ENCODE results near the gene ZNF366. TPM values are rescaled to one million over a fixed set of nuclear protein-coding genes. Genes with fewer than 3 reads are reported as not detected.

ZNF366 gene
- total RNA-seq, 2 experiments from 2014 or later: not detected

- Mint-ChIP-seq H3K27me3 (peaks cover 23% of the 10 kb centered on the region), H3K4me3 (no peak overlapping the region), H3K36me3 (no peaks in the 10 kb centered on the region), H3K9me3 (ENCODE audit: low read depth) (no peaks in the 10 kb centered on the region), H3K27ac (no peak overlapping the region), H3K4me1 (no peaks in the 10 kb centered on the region)
- ATAC-seq (no peak), DNase-seq (no peak)
- CTCF ChIA-PET: no interaction called here
These were observed 8.9 kb downstream of the ZNF366 start for GRCh38 chr5:72498284-72498683.

DNA sequence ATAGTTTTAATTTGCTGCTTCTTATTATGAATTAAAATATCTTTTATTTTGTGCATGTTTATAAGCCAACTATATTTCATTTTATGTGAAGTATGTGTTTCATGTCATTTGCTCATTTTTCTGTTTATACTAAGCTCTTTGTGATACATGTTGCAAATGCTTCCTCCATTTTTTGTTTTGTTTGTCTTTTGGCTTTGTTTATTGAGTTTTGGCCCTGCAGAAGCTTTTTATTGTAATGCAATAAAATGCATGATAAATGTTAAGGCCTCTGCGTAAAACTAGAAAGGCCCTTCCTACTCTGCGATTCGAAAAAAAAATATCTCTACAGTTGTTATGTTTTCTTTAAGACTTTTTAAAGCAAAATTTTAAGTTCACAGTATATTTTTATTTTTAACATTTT, 9.4 kb downstream of the ZNF366 start:
- ATAC-seq (no peak), DNase-seq (no peak)
- Mint-ChIP-seq H3K27ac (no peak overlapping the region), H3K9me3 (ENCODE audit: low read depth) (no peaks in the 10 kb centered on the region), H3K27me3 (peaks cover 21% of the 10 kb centered on the region), H3K4me3 (no peak overlapping the region), H3K36me3 (no peaks in the 10 kb centered on the region), H3K4me1 (no peaks in the 10 kb centered on the region)
- CTCF ChIA-PET: no interaction called here

DNA sequence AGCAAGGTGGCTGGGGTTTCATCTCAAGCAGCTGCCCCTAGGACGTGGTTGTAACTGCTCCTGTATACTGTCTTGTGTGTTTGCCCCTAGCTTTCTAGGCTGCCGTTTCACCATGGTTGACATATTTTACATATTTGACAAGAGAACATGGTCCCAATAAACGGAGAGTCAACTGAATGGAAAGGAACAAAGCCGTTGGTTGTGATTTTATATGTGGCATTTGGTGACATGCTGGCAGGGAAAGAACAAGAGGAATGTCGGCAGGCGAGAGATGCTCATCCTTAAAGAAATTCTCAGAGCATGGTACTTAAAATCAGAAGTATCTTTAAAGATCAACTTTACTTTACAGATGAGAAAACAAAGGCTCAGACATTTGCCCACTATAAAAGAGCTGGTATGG, 11.8 kb downstream of the ZNF366 start:
- Mint-ChIP-seq H3K4me1 (no peaks in the 10 kb centered on the region), H3K36me3 (no peaks in the 10 kb centered on the region)
- CTCF ChIA-PET: no interaction called here

DNA sequence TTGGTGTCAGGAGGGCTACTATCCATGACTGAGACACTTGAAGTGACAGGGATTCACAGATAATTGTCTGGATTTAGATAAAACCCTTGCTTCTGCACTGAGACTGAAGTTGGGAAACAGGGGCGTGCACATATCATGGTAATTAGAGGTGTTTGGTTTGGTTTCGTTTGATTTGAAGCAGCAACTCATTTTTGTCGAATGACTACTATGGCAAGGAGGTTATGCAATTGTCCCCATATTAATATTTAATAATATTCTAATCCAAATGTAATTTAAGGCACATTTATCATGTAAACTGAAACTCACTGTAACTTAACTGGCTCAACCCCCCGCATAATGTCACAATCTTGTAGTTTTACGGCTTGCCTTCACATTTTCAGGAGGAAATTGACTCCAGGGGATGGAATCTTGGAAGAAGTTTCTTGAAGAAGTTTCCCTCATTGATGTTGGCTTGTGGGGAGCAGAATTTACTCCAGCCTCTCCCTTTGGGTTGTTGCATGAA, 12.5 kb downstream of the ZNF366 start:
- no peak for ATAC-seq
- Mint-ChIP-seq H3K36me3 (no peaks in the 10 kb centered on the region), H3K4me3 (no peak overlapping the region), H3K27me3 (peaks cover 19% of the 10 kb centered on the region), H3K4me1 (no peaks in the 10 kb centered on the region), H3K9me3 (ENCODE audit: low read depth) (no peaks in the 10 kb centered on the region), H3K27ac (no peak overlapping the region)
- CTCF ChIA-PET: no interaction called here
- DNase-seq: no peak

More for the DNA sequence above, 11.8 kb downstream of the ZNF366 start:
- Mint-ChIP-seq H3K27me3 (peaks cover 20% of the 10 kb centered on the region), H3K9me3 (ENCODE audit: low read depth) (no peaks in the 10 kb centered on the region), H3K27ac (no peak overlapping the region), H3K4me3 (no peak overlapping the region)
- DNase-seq (no peak), ATAC-seq (no peak)

- ATAC-seq (no peak), DNase-seq (no peak)
- Mint-ChIP-seq H3K27ac (no peak overlapping the region), H3K4me1 (no peaks in the 10 kb centered on the region), H3K36me3 (no peaks in the 10 kb centered on the region), H3K27me3 (peaks cover 19% of the 10 kb centered on the region), H3K9me3 (ENCODE audit: low read depth) (no peaks in the 10 kb centered on the region), H3K4me3 (no peak overlapping the region)
- CTCF ChIA-PET: no interaction called here
These were observed 17.7 kb downstream of the ZNF366 start for GRCh38 chr5:72489536-72489935.

DNA sequence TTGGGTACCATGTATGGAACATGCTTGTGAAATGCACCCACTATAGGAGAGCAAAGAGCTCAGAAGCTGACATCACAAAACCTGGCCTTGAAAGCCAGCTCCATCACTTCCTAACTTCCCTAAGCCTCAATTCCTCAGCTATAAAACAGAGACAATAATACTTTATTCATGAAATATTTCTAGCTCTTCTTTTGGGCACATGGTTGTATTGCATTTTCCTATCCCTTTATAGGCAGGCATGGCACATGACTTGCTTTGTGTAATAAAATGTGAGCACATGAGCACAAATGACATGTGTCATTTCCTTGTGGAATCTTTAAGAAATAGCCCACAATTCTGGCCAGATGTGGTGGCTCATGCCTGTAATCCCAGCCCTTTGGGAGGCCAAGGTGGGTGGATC, 18.5 kb downstream of the ZNF366 start:
- Mint-ChIP-seq H3K27ac (no peak overlapping the region), H3K4me3 (no peak overlapping the region), H3K36me3 (no peaks in the 10 kb centered on the region), H3K27me3 (peaks cover 16% of the 10 kb centered on the region), H3K9me3 (ENCODE audit: low read depth) (no peaks in the 10 kb centered on the region), H3K4me1 (no peaks in the 10 kb centered on the region)
- CTCF ChIA-PET: no interaction called here
- no peak for DNase-seq
- ATAC-seq: no peak

DNA sequence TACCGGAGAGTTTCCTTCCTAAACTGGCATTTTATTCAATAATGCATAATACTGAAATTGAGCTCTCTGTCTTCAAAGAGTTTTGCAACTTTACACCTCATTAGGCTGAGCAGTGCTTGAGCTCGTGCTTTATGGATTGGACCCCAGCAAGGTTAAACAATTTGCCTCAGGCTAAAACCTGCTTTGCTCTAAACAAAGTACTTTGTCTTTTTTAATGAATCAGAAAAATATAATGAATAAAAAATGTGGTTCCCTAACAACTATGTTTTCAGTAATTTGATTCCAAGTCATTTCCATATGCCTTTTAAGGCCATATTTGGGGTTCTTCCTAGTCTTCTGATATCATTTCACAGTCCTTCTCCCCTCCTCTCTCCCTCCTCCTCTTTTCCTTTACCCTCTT, 20.0 kb downstream of the ZNF366 start:
- H3K27me3 Mint-ChIP-seq: peaks cover 16% of the 10 kb centered on the region
- H3K27ac Mint-ChIP-seq: no peak overlapping the region
- no peak for ATAC-seq
- no peaks in the 10 kb centered on the region for H3K4me1 Mint-ChIP-seq
- DNase-seq: no peak
- CTCF ChIA-PET: no interaction called here
- no peaks in the 10 kb centered on the region for H3K9me3 Mint-ChIP-seq (ENCODE audit: low read depth)
- H3K4me3 Mint-ChIP-seq: no peak overlapping the region
- no peaks in the 10 kb centered on the region for H3K36me3 Mint-ChIP-seq

GRCh38 chr5:72486371-72486770, 20.8 kb downstream of the ZNF366 start:
- no peak overlapping the region for H3K4me3 Mint-ChIP-seq
- DNase-seq (no peak), ATAC-seq (no peak)
- peaks cover 19% of the 10 kb centered on the region for H3K27me3 Mint-ChIP-seq
- no peaks in the 10 kb centered on the region for H3K9me3 Mint-ChIP-seq (ENCODE audit: low read depth)
- no peaks in the 10 kb centered on the region for H3K36me3 Mint-ChIP-seq
- H3K27ac Mint-ChIP-seq: no peak overlapping the region
- H3K4me1 Mint-ChIP-seq: no peaks in the 10 kb centered on the region
- CTCF ChIA-PET: no interaction called here

GRCh38 chr5:72485430-72485974, 21.7 kb downstream of the ZNF366 start:
- ATAC-seq: no peak
- Mint-ChIP-seq H3K27ac (no peak overlapping the region), H3K4me3 (no peak overlapping the region), H3K36me3 (no peaks in the 10 kb centered on the region), H3K4me1 (no peaks in the 10 kb centered on the region), H3K27me3 (peaks cover 23% of the 10 kb centered on the region), H3K9me3 (ENCODE audit: low read depth) (no peaks in the 10 kb centered on the region)
- CTCF ChIA-PET: no interaction called here
- DNase-seq: no peak

DNA sequence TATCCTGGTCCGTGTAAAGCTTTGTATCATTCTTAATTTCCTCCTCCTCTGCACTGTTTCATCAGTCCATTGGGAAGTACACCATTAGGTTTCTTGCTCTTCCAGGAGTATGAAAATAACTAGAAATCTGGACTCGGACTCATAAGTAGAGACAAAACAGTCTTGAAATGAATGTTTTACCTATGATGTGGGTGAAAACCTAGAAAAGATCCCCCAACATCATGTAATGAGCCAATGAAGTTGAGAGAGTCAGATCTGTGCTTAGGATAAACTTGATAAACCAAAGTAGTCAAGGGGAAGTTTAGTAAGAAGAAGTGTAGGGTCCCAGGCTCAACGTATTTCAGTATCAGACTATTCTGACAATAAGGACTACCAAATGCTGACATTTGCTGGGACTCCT, 25.2 kb downstream of the ZNF366 start:
- no peaks in the 10 kb centered on the region for H3K4me1 Mint-ChIP-seq
- CTCF ChIA-PET: no interaction called here
- ATAC-seq (no peak), DNase-seq (no peak)
- no peaks in the 10 kb centered on the region for H3K9me3 Mint-ChIP-seq (ENCODE audit: low read depth)
- H3K4me3 Mint-ChIP-seq: no peak overlapping the region
- H3K36me3 Mint-ChIP-seq: no peaks in the 10 kb centered on the region
- H3K27me3 Mint-ChIP-seq: peaks cover 27% of the 10 kb centered on the region
- H3K27ac Mint-ChIP-seq: no peak overlapping the region

DNA sequence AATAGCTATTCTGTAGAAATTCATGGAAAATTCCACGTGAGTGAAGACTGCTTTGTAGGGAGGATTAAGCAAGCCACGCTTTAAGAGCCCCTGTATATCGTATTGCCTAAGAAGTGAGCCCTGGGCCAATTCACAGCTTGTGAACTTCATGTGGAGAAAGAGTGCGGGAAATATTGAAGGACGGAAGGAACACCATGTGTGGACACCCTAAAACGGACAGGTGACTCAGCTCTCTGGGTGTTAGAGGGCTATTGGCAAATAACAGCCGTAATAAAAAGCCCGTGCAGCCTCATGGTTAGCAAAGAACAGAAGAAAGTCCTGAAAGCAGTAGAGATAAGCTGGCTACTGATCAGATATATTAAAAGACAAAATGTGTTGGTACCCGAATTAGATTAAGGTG, 26.4 kb downstream of the ZNF366 start:
- Mint-ChIP-seq H3K27ac (no peak overlapping the region), H3K4me1 (no peaks in the 10 kb centered on the region), H3K9me3 (ENCODE audit: low read depth) (no peaks in the 10 kb centered on the region), H3K4me3 (no peak overlapping the region), H3K27me3 (peaks cover 30% of the 10 kb centered on the region), H3K36me3 (no peaks in the 10 kb centered on the region)
- CTCF ChIA-PET: no interaction called here
- DNase-seq: no peak
- no peak for ATAC-seq

DNA sequence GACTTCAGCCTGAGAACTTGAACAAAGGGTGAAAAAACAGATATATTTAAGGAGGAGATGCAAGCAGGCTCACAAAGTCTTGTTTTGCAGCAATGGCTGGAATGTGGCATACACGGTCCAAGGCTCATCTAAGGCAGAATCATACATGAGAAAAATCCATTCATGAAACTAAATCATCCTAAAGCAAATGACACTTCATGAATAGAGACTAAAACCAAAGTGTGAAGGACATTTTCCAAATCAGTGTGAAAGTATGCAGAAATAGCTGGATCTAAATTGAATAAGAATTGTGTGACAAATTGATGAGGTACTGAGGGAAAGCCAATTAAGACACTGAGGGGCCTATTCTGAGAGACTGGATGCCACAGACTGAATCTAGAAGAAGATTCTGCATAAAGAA, 27.3 kb downstream of the ZNF366 start:
- Mint-ChIP-seq H3K36me3 (no peaks in the 10 kb centered on the region), H3K27ac (no peak overlapping the region), H3K9me3 (ENCODE audit: low read depth) (no peaks in the 10 kb centered on the region), H3K4me1 (no peaks in the 10 kb centered on the region), H3K27me3 (peaks cover 27% of the 10 kb centered on the region), H3K4me3 (no peak overlapping the region)
- no peak for ATAC-seq
- DNase-seq: no peak
- CTCF ChIA-PET: no interaction called here

GRCh38 chr5:72478684-72479083, 28.5 kb downstream of the ZNF366 start:
- CTCF ChIA-PET: interaction anchor here (1.3 kb wide), 1 partner anchor 13 kb away, joined by 4 read pairs; no protein-coding TSS in a partner anchor
- H3K36me3 Mint-ChIP-seq: no peaks in the 10 kb centered on the region

DNA sequence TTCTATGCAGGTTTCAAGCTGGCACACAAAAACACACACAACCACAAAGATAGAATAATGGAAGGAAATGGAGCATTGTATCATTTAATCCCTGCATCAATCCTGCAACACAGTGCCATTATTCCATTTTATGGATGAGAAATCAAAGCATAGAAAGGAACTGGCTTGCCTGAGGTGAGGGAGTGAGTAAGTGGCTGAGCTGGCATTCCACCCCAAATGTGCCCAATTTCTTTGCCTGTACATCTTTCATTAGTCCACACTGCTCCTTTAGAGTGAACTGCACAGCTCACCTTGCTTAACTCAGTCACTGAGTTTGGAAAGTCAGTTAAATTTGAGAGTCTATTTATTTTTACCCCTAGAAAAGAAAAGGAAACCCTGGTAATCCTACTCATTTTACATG, 28.9 kb downstream of the ZNF366 start:
- Mint-ChIP-seq H3K9me3 (ENCODE audit: low read depth) (no peaks in the 10 kb centered on the region), H3K4me3 (no peak overlapping the region), H3K27ac (no peak overlapping the region), H3K4me1 (no peaks in the 10 kb centered on the region), H3K36me3 (no peaks in the 10 kb centered on the region), H3K27me3 (peaks cover 36% of the 10 kb centered on the region)
- DNase-seq (no peak), ATAC-seq (no peak)
- CTCF ChIA-PET: interaction anchor here (1.3 kb wide), 1 partner anchor 12 kb away, joined by 4 read pairs; no protein-coding TSS in a partner anchor

More at GRCh38 chr5:72478684-72479083, 28.5 kb downstream of the ZNF366 start:
- no peak for ATAC-seq
- Mint-ChIP-seq H3K4me1 (no peaks in the 10 kb centered on the region), H3K4me3 (no peak overlapping the region), H3K9me3 (ENCODE audit: low read depth) (no peaks in the 10 kb centered on the region), H3K27me3 (peaks cover 32% of the 10 kb centered on the region), H3K27ac (no peak overlapping the region)
- no peak for DNase-seq

GRCh38 chr5:72477644-72478043, 29.6 kb downstream of the ZNF366 start:
- CTCF ChIA-PET: interaction anchor here (1.3 kb wide), 1 partner anchor 12 kb away, joined by 4 read pairs; no protein-coding TSS in a partner anchor
- no peaks in the 10 kb centered on the region for H3K36me3 Mint-ChIP-seq
- no peak overlapping the region for H3K4me3 Mint-ChIP-seq
- no peak overlapping the region for H3K27ac Mint-ChIP-seq
- ATAC-seq (no peak), DNase-seq (no peak)
- no peaks in the 10 kb centered on the region for H3K9me3 Mint-ChIP-seq (ENCODE audit: low read depth)
- no peaks in the 10 kb centered on the region for H3K4me1 Mint-ChIP-seq
- peaks cover 42% of the 10 kb centered on the region for H3K27me3 Mint-ChIP-seq

Measured in activated CD8-positive, alpha-beta memory T cell treated with anti-CD3 and anti-CD28 coated beads, Interleukin-2, amount 10 ng/mL, durations not matched to agents 7 days and 5 days (primary cell).